GM18505 (cell line): Measurements from ENCODE around the gene EXOC4.

Experiments
- ATAC-seq: cut with Tn5 transposase; IDR thresholded peaks from one replicate; pipeline ENCODE4 v1.9.1; 2021; ENCODE audit not compliant: unreplicated experiment
- POLR2A ChIP-seq: IDR thresholded peaks from 4 replicates; pipeline ENCODE4 v1.6.1; 2011; ENCODE audit warnings: borderline replicate concordance; ENCODE audit not compliant: insufficient read depth, insufficient read length; ENCODE audit errors: extremely low read depth

EXOC4 gene

GRCh38 chr7:133672866-133673265 is 420.0 kb downstream of the EXOC4 start:
- no peak for TF ChIP-seq POLR2A
- ATAC-seq = no peak

GRCh38 chr7:133674079-133674763 is 421.3 kb downstream of the EXOC4 start:
- ATAC-seq = no peak
- TF ChIP-seq POLR2A = no peak

DNA sequence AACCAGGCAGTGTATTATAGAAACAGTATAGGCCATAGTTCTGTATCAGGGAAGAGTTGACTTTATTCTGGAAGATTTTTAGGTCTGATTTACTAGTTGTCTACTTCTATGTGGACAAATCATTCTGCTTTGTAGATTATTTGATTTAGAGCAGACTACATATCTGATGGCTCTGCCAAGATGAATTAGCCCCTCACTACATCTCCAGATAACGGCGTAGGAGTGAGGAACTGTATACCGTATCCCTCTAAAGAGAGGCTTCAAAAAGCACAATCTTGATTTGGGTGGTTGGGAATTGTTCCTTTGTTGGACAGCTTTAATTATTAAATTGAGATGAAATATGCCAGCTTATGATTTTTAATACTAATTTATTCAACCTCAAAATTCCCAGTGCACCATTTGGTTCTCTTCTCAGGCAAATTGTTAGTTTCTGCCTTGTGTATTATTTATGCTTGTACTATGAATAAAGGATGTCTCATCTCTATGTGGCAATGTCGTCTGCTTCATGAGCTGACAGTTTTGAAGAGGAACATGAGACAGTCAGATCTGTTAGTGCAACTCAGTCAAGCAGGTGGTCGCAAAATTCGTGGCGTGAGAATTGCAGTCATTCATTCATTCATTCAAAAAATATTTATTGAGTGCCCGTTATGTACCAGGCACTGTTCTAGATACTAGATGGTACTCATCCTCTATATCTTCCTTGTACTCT is 422.8 kb downstream of the EXOC4 start:
- TF ChIP-seq POLR2A = no peak
- no peak for ATAC-seq

GRCh38 chr7:133676805-133677370 is 424.0 kb downstream of the EXOC4 start:
- no peak for ATAC-seq
- no peak for TF ChIP-seq POLR2A

GRCh38 chr7:133678137-133678814 is 425.4 kb downstream of the EXOC4 start:
- no peak for TF ChIP-seq POLR2A
- no peak for ATAC-seq

DNA sequence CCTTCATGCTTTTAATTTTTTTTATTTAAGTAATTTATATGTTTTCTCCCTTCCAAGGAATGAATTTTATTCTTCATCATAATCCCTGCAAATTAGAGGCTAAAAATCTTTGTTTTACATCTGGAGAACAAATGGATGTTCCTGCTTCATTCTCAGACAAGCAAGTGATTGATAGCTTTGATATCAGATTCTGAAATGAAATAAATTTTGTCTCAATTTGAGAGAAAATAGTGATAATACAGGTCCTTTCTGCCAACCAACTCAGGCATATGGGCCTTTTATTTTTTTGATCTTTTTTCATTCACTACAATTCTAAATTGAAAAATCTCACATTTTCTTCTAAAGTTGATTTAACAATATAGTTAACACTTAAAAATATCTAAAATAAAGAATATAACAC is 427.1 kb downstream of the EXOC4 start:
- no peak for ATAC-seq
- TF ChIP-seq POLR2A = no peak

GRCh38 chr7:133681529-133681928 is 428.7 kb downstream of the EXOC4 start:
- TF ChIP-seq POLR2A = no peak
- no peak for ATAC-seq

DNA sequence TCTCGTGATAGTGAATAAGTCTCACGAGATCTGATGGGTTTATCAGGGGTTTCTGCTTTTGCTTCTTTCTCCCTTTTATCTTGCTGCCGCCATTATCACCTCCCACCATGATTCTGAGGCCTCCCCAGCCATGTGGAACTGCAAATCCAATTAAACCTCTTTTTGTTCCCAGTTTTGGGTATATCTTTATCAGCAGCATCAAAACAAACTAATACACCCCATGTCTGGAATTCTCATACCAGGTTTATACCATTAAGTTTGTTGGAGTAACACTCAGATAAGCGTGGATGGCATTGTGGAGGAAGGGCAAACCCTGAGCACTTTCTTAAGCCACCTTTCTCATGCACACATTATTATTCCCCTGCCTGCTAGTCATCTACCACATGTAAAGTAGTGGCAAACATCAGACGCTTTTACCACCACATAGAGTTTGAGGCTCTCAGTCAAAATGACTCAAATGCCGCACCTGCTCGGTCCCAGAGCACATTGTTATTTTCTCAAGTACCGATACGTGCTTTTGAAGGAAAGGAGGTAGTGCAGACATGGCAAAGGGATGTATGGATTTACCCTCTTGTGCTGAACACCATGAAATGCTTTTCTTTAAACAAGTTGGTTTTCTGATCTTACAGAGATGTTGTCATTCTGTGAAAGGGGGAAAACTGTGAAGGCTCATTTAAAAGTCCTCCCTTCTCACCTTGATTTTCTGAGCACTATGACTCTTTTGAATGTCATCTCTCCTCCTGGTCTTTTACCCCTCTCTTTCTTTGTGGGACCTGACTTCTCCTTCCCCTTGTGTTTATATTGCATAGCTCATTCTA is 429.7 kb downstream of the EXOC4 start:
- no peak for ATAC-seq
- TF ChIP-seq POLR2A = no peak

- no peak for TF ChIP-seq POLR2A
- ATAC-seq = no peak
These were observed 430.2 kb downstream of the EXOC4 start for GRCh38 chr7:133683182-133683454.

GRCh38 chr7:133688483-133689239 is 435.8 kb downstream of the EXOC4 start:
- ATAC-seq = no peak

DNA sequence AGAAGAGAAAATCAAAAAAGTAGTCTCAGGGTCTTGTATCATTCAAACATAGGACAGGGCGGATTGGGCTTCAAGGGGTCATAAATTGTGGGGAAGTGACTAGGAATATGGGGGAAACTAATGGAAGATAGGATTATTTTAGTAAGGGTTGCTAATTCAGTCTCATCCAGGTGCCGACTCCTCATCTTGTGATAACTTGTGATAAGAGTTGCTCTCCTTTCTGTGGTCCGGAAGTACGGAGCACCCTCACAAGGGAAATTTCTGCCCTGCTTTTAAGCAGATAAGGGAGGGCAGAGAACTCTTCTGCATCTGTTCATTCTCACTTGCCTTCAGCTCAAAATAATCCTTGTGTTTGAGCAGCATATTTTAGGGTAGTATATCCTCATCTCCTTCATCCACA is 437.9 kb downstream of the EXOC4 start:
- ATAC-seq = no peak
- no peak for TF ChIP-seq POLR2A

More at GRCh38 chr7:133688483-133689239, 435.8 kb downstream of the EXOC4 start:
- no peak for TF ChIP-seq POLR2A
